PC-9 (cell line): Measurements from ENCODE around the gene TNIK.

Experiments
- CTCF ChIP-seq: fragments of 200-600 bp; sonication (generic); conservative IDR thresholded peaks from 2 replicates; pipeline ENCODE4 v1.6.1; 2017; ENCODE audit warnings: mixed run types, antibody characterized with exemption, mild to moderate bottlenecking, moderate library complexity
- EZH2 ChIP-seq: fragments of 200-600 bp; sonication (generic); IDR thresholded peaks from 2 replicates; pipeline ENCODE4 v1.8.0; 2017; ENCODE audit warnings: antibody characterized with exemption, low read depth

DNA sequence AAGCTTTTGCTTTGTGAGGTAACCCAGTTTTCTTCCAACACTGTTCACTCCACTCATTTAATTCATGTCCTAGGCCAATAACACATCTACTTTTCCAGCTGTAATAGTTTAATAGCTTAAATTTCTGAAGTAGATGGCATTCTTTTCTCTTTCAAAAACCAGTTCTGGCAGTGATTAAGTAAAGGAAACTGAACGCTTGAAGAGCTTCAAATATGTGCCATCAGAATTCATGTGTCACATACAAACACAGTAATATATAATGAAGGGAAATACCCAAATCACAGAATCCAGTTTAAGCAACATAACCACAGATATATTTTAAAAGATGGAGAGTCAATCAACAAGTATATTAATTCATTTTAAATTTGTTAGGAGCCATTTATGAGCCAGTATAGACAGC lies 91.0 kb downstream of the TNIK start:
- no peak for TF ChIP-seq CTCF
- TF ChIP-seq EZH2, result no peak
